Vagina (tissue), 2 donors: ENCODE data around the gene PI4KA.
"Not testable (repeated sequence)": the region's sequence is repeated elsewhere in the genome, so short reads cannot be mapped to it uniquely, and the experiment has no call there.

ENCODE experiments used
- CTCF ChIP-seq, 3 experiments: fragments of 450-650 bp in 2 of 3; fragments of 200-600 bp in 1 of 3; sonication (generic) in 1 of 3; IDR thresholded peaks; one replicate each; pipeline ENCODE4 v1.5.1; 2017 to 2019; ENCODE audit warnings: antibody characterized with exemption in 3 of 3, mild to moderate bottlenecking in 2 of 3, moderate library complexity in 2 of 3
- POLR2A ChIP-seq, 2 donors: fragments of 450-650 bp; IDR thresholded peaks; one replicate each; pipeline ENCODE4 v1.6.1; 2017; ENCODE audit warnings: antibody characterized with exemption in 2 of 2, mild to moderate bottlenecking in 2 of 2, moderate library complexity in 2 of 2
- POLR2AphosphoS5 ChIP-seq, 2 donors: sonication (generic); formaldehyde crosslinking; IDR thresholded peaks; one replicate each; pipeline ENCODE4 v1.9.0; 2017; ENCODE audit warnings: antibody characterized with exemption in 2 of 2, mild to moderate bottlenecking in 2 of 2, low read depth in 1 of 2; ENCODE audit not compliant: insufficient read depth in 1 of 2

- not testable (repeated sequence) for TF ChIP-seq CTCF (IDR thresholded peaks at IDR 0.05); POLR2A (IDR thresholded peaks at IDR 0.05); POLR2AphosphoS5 (IDR thresholded peaks at IDR 0.05; ENCODE audit: insufficient read depth in 1 of 2, low read depth in 1 of 2)
Observed at GRCh38 chr22:20696056-20696455, 162.6 kb downstream of the PI4KA start.
